Astrocyte (in vitro differentiated cells and primary cell): Measurements from ENCODE around the gene PKDCC. TPM values are rescaled to one million over a fixed set of nuclear protein-coding genes. Genes with fewer than 3 reads are reported as not detected.

Experiments
- DNase-seq: peaks from one replicate; pipeline ENCODE4 v3.0.0-alpha.2; 2010; ENCODE audit warnings: low read depth
- FAIRE-seq: peaks from 2 replicates; lab custom pipeline; 2011; peaks lifted over from hg19 to GRCh38; lab: Jason Lieb, UNC
- H2AFZ ChIP-seq: 2 replicates; pipeline ENCODE4 v1.6.0; 2012; ENCODE audit warnings: low read depth, low read length, inconsistent platforms
- H3K27ac ChIP-seq: 2 replicates; pipeline ENCODE4 v1.5.1; 2011; ENCODE audit warnings: low read depth, low read length, inconsistent platforms
- H3K27me3 ChIP-seq: 2 replicates; pipeline ENCODE4 v1.6.0; 2011; ENCODE audit warnings: low read length, inconsistent platforms; ENCODE audit not compliant: insufficient read depth
- H3K36me3 ChIP-seq: 2 replicates; pipeline ENCODE4 v1.5.1; 2011; ENCODE audit warnings: low read length, inconsistent platforms; ENCODE audit not compliant: insufficient read depth
- H3K4me1 ChIP-seq: 2 replicates; pipeline ENCODE4 v1.5.1; 2011; ENCODE audit warnings: low read length, inconsistent platforms; ENCODE audit not compliant: insufficient read depth
- H3K4me2 ChIP-seq: 2 replicates; pipeline ENCODE4 v1.6.0; 2012; ENCODE audit warnings: low read length, inconsistent platforms
- H3K4me3 ChIP-seq: 2 replicates; pipeline ENCODE4 v1.5.1; 2011; ENCODE audit warnings: low read depth, mild to moderate bottlenecking, low read length, inconsistent platforms; ENCODE audit not compliant: insufficient read depth
- H3K79me2 ChIP-seq: 2 replicates; pipeline ENCODE4 v1.6.0; 2012; ENCODE audit warnings: mild to moderate bottlenecking, low read length, inconsistent platforms; ENCODE audit not compliant: insufficient read depth
- H3K9ac ChIP-seq: 2 replicates; pipeline ENCODE4 v1.6.0; 2012; ENCODE audit warnings: mild to moderate bottlenecking, low read length, inconsistent platforms
- H3K9me3 ChIP-seq: 2 replicates; pipeline ENCODE4 v1.5.1; 2012; ENCODE audit warnings: low read depth, mild to moderate bottlenecking, low read length, inconsistent platforms; ENCODE audit not compliant: insufficient read depth
- H4K20me1 ChIP-seq: 2 replicates; pipeline ENCODE4 v1.6.0; 2012; ENCODE audit warnings: low read length, inconsistent platforms; ENCODE audit not compliant: insufficient read depth
- H3K27ac Mint-ChIP-seq: one replicate; pipeline ENCODE4 v1.8.0; 2021; ENCODE audit warnings: mild to moderate bottlenecking, mixed read lengths; ENCODE audit not compliant: unreplicated experiment
- H3K27me3 Mint-ChIP-seq: one replicate; pipeline ENCODE4 v1.8.0; 2021; ENCODE audit warnings: low read depth, mixed read lengths; ENCODE audit not compliant: unreplicated experiment
- H3K36me3 Mint-ChIP-seq: one replicate; pipeline ENCODE4 v1.8.0; 2021; ENCODE audit warnings: low read depth, mixed read lengths; ENCODE audit not compliant: unreplicated experiment
- H3K4me1 Mint-ChIP-seq: one replicate; pipeline ENCODE4 v1.8.0; 2021; ENCODE audit warnings: low read depth, mixed read lengths; ENCODE audit not compliant: unreplicated experiment
- H3K4me3 Mint-ChIP-seq: one replicate; pipeline ENCODE4 v1.8.0; 2021; ENCODE audit warnings: mild to moderate bottlenecking, moderate library complexity, mixed read lengths; ENCODE audit not compliant: unreplicated experiment
- H3K9me3 Mint-ChIP-seq: one replicate; pipeline ENCODE4 v1.8.0; 2021; ENCODE audit warnings: mild to moderate bottlenecking, mixed read lengths; ENCODE audit not compliant: unreplicated experiment
- EZH2 ChIP-seq: IDR thresholded peaks from 2 replicates; pipeline ENCODE4 v1.6.1; 2012; ENCODE audit warnings: mild to moderate bottlenecking, low read length, inconsistent platforms; ENCODE audit not compliant: insufficient read depth
- total RNA-seq: library from RNA; stranded (reverse); gene quantifications from 2 replicates; pipeline ENCODE4 v1.2.1, GENCODE V29; 2021
- TF ChIP-seq, protein P1 (sequence below): IDR thresholded peaks from 2 replicates; pipeline ENCODE4 v1.5.1; 2011; ENCODE audit warnings: low read depth, mild to moderate bottlenecking, inconsistent platforms, low read length, moderate library complexity; ENCODE audit not compliant: insufficient read depth

PKDCC gene
- total RNA-seq, 1 donor from 2014 or later = 6.9 TPM

DNA sequence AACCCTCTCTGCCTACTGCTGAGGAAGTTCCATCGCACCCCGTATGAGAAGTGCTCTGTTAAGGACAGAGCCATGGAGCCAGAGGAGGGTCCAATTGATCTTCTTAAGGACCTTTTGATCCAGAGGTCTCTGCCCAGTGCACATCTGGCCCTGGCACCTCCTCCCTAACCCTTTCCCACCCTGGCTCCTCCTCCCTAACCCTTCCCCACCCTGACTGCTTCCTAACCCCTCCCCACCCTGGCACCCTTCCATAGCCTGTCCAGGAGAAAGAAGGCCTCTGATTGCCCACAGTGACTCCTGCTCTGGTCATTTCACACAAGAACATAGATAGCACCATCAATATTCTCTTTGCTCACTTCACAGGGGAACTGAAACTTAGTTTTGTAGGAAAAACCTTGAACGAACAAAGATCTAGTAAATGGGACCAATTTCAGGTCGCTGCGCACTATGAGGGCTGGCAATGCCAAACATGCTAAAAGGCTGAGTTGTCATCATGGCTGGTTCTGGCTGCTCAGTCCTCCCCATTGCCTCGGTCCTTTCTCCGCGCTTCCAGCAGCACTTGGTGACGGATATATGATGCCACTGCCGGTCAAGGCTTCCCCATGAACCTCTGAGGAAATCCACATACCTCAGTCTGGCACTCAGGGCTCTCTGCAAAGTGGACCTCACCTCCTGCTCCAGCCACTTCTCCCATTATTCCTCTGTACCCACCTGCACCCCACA is 49.2 kb downstream of the PKDCC start:
- Histone ChIP-seq H3K4me1 (peaks cover 9% of the 10 kb centered on the region), H3K4me3 (no peak overlapping the region), H2AFZ (no peak overlapping the region), H3K27ac (no peak overlapping the region), H3K79me2 (no peaks in the 10 kb centered on the region), H3K27me3 (no peaks in the 10 kb centered on the region), H3K36me3 (no peaks in the 10 kb centered on the region), H3K9me3 (no peaks in the 10 kb centered on the region), H3K4me2 (no peak overlapping the region), H4K20me1 (no peaks in the 10 kb centered on the region), H3K9ac (no peak overlapping the region)
- FAIRE-seq (no peak), DNase-seq (no peak)
- Mint-ChIP-seq H3K4me1 (peaks cover 8% of the 10 kb centered on the region), H3K9me3 (peaks cover 10% of the 10 kb centered on the region), H3K27ac (no peak overlapping the region), H3K27me3 (peaks cover under 1% of the 10 kb centered on the region), H3K4me3 (no peak overlapping the region), H3K36me3 (peaks cover 8% of the 10 kb centered on the region)
- no peak for TF ChIP-seq EZH2
- TF ChIP-seq, protein P1, sequence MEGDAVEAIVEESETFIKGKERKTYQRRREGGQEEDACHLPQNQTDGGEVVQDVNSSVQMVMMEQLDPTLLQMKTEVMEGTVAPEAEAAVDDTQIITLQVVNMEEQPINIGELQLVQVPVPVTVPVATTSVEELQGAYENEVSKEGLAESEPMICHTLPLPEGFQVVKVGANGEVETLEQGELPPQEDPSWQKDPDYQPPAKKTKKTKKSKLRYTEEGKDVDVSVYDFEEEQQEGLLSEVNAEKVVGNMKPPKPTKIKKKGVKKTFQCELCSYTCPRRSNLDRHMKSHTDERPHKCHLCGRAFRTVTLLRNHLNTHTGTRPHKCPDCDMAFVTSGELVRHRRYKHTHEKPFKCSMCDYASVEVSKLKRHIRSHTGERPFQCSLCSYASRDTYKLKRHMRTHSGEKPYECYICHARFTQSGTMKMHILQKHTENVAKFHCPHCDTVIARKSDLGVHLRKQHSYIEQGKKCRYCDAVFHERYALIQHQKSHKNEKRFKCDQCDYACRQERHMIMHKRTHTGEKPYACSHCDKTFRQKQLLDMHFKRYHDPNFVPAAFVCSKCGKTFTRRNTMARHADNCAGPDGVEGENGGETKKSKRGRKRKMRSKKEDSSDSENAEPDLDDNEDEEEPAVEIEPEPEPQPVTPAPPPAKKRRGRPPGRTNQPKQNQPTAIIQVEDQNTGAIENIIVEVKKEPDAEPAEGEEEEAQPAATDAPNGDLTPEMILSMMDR = no peak

GRCh38 chr2:42098571-42099437 is 51.0 kb downstream of the PKDCC start:
- Histone ChIP-seq H2AFZ (no peak overlapping the region), H3K36me3 (no peaks in the 10 kb centered on the region), H3K4me1 (peaks cover 13% of the 10 kb centered on the region), H3K9me3 (no peaks in the 10 kb centered on the region), H3K27ac (no peak overlapping the region), H4K20me1 (no peaks in the 10 kb centered on the region), H3K4me2 (no peak overlapping the region), H3K4me3 (no peak overlapping the region), H3K27me3 (no peaks in the 10 kb centered on the region), H3K9ac (no peak overlapping the region), H3K79me2 (no peaks in the 10 kb centered on the region)
- Mint-ChIP-seq H3K27me3 (no peaks in the 10 kb centered on the region), H3K4me1 (peaks cover 17% of the 10 kb centered on the region), H3K36me3 (peaks cover 8% of the 10 kb centered on the region), H3K27ac (peak overlapping the region; percentile 66), H3K9me3 (peaks cover 10% of the 10 kb centered on the region), H3K4me3 (no peak overlapping the region)
- no peak for FAIRE-seq
- DNase-seq = no peak
- TF ChIP-seq EZH2 = no peak
- TF ChIP-seq, protein P1 = no peak
